Stimulated activated CD4-positive, alpha-beta T cell treated with anti-CD3 and anti-CD28 coated beads, Interleukin-4, amount 100 ng/mL, for 1 hour (primary cell): ENCODE measurements around the gene TACR1.

Source experiments
- DNase-seq: peaks from one replicate; pipeline ENCODE4 v3.0.0-alpha.2; 2020

The TACR1 gene

GRCh38 chr2:75003773-75004172 is 195.5 kb downstream of the TACR1 start:
- no peak for DNase-seq

GRCh38 chr2:75003276-75003675 is 196.0 kb downstream of the TACR1 start:
- no peak for DNase-seq

- no peak for DNase-seq
These were observed 197.3 kb downstream of the TACR1 start for GRCh38 chr2:75002007-75002406.

GRCh38 chr2:74999468-74999867 is 199.9 kb downstream of the TACR1 start:
- no peak for DNase-seq
